ENCODE results near the gene OXCT1.
"Not testable (repeated sequence)": the region's sequence is repeated elsewhere in the genome, so short reads cannot be mapped to it uniquely, and the experiment has no call there.

The OXCT1 gene

DNA sequence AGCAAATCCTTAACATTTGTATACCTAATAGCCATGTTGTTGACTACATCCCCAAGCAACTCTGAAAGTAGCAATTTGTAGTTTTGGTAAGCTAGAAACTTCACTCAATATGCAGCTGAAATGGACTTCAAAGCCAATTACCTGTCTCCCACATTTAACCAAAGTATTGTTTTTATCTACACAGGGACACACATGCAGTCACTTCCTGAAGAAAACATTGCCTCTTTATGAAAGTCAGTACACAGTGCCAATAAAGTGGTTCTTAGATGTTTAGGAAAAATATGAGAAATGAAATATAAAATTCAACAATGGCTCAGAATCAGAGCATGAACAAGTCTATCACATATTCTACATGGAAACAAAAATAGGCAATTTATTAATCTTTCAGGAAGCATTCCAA is 49.2 kb downstream of the OXCT1 start:
- no peak for DNase-seq

DNA sequence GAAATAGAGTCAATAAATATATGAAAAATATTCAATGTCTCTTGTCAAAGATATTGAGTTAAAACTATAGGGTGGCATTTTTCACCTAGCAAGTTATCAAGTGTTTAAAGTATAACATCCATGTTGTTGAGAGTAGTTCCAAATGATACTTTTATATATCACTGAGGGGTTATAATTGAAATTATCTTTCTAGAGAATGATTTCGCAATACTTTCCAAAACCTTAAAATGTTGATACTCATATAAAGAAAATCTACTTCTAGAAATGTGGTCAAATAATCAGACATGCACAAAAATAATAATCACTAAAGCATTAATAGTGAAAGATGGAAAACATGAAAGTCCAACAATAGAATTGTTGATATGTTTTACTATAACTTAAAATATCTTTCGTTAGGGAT is 50.1 kb downstream of the OXCT1 start:
- DNase-seq, result no peak

- no peak for DNase-seq
Observed at GRCh38 chr5:41817625-41818301, 52.5 kb downstream of the OXCT1 start.

GRCh38 chr5:41815663-41816229 is 54.5 kb downstream of the OXCT1 start:
- no peak for DNase-seq

DNA sequence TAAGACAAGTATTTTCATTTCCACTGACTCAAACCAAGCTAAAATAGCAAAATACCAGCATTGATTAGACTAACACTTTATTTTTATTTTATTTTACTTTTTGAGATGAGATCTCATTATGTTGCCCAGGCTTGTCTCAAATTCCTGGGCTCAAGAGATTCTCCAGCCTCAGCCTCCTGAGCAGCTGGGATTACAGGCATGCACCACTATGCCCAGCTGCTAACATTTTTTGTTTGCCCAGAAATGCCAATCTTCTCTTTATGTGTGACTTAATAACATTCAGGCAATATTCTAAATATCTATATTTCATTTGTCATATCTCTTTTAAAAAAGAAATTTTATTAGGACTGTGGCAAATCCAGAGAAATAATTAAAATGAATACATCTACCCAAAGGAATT is 55.0 kb downstream of the OXCT1 start:
- no peak for DNase-seq

GRCh38 chr5:41814306-41814705 is 55.9 kb downstream of the OXCT1 start:
- not testable (repeated sequence) for DNase-seq

DNA sequence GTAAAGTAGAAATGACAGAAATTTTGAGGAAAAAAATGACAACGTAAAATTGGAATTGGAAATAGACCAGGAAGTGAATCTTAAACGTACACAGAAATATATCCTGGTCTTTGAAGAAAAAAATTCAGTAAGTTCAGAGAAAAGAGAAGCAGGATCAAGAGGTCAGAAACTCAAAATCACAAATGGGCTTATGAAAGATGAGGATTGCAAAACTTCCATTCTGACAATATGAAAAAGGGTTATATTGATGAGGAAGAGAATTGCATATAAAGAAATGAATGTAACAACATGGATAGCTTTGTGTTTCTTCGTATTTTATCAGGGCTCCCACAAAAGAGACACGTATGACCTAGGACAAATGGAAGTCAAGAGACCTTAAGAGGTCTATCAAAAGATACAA is 58.1 kb downstream of the OXCT1 start:
- no peak for DNase-seq

DNA sequence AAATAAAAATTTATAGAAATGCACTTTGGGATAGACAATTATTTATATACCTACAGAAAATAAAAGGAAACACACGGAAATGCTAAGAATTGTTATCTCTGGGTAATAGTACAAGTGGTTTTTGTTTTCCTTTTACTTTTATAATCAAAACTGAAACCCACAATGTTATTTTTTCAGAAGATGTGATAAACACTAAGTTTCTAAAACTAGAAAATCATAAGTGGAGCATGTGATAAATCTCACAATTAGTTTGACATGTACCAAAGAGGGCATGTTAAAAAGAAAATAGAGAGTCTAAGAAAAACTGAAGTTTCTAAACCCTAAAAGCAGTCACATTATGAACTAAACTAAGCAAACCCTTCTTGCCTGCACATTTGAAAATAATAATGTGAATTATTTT is 61.1 kb downstream of the OXCT1 start:
- no peak for DNase-seq

DNA sequence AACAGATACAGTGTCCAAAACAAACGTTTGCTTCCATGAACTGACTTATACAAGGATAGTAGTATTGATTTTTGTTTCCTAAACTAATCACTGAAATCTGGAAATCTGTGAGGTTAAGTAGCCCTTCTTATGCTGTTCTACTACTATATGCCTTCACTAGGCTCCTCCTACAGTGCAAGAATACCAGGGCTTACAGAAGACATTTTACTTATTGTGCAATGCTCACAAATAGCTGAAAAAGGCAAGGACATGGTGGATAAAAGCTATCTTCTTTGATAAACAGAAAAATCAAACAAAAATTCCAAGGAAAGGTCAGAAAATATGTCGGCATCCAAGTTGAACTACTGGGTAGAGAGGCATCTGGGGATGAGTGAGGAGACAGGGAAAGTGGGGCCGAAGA is 61.9 kb downstream of the OXCT1 start:
- no peak for DNase-seq

- DNase-seq, result no peak
Observed at GRCh38 chr5:41797662-41798061, 72.6 kb downstream of the OXCT1 start.

- no peak for DNase-seq
Observed at GRCh38 chr5:41796061-41796460, 74.2 kb downstream of the OXCT1 start.

- no peak for DNase-seq
Observed at GRCh38 chr5:41795125-41795524, 75.1 kb downstream of the OXCT1 start.

DNA sequence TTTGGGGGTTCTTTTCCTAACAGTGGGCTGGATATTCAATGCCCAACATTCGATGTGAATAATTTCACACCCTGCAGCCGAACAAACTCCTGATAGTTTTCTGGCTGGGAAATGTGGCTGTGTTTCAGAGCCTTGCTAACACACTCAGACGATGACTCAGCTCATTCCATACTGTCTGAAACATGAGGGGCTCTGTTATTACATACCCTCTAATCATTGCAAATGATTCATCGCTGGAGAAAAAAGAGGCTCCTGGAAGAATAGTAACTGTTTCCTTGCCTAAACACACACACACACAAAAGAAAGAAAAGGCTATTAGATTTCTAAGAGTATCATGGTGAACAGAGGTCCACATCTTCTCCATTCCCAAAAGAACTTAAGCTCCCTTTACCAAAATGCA is 75.8 kb downstream of the OXCT1 start:
- DNase-seq, result no peak

DNA sequence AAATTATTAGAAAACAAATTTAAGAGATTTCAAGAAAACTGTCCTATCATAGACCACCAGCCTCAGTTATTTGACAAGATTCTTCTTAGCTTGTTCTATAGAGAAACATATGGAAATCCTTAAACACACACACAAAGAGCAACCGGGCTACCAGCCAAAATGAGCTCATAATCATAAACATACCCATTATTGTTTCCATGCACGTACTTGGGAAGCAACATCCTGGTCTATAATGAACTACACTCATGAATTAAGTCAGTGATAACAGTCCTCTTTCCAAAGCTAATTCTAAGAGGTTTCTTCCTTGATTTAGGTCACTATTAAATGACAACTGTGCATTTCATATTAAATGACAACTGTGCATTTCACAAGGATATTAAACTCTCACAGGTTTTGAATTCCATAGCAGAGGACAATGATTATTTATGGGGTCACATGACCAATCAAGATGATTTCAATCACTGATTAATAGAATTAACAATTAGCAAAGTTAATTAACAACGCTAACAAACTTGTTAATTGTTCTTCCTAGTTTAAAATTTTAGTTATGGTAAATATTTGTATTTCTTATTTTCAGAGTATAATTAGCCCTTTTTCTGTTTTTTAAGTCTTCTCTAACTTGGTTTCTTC is 77.0 kb downstream of the OXCT1 start:
- peak; percentile 46 for DNase-seq

- no peak for DNase-seq
Observed at GRCh38 chr5:41790038-41790776, 80.0 kb downstream of the OXCT1 start.

DNA sequence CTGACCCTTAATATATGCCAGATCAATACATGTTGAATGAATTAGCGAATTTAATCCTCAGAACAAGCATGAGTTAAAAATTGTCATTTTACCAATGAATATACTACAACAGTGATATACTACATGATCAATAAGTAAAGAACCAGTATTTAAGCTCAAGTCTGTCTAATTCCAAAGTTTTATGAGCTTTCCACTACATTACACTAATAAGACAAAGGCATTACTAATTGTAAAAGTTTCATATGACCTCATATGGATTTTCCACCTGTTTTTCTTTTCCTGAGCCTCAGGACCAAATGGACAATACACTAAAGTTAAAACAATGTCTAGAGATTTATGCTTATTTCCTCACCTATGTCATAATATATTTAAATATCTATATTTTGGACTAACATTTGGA is 80.8 kb downstream of the OXCT1 start:
- no peak for DNase-seq

DNA sequence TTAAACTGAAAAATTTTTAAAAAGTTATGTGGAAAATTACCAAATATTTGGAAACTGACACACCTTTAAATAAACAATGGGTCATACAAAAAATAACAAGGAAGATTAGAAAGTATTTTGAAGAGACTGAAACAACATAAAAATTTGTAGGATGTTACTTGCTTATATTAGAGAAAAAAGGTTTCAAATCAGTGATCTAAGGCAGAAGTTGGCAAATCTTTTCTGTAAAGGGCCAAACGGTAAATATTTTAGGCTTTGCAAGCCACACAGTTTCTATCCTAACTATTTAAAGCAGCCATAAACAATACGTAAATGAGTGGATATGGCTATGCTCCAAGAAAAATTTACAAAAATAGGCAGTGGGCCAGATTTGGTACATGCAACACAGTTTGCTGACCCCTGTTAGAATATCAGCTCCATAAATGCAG is 81.3 kb downstream of the OXCT1 start:
- DNase-seq, result no peak

- no peak for DNase-seq
Observed at GRCh38 chr5:41787265-41787664, 83.0 kb downstream of the OXCT1 start.

GRCh38 chr5:41785061-41785460 is 85.2 kb downstream of the OXCT1 start:
- no peak for DNase-seq

DNA sequence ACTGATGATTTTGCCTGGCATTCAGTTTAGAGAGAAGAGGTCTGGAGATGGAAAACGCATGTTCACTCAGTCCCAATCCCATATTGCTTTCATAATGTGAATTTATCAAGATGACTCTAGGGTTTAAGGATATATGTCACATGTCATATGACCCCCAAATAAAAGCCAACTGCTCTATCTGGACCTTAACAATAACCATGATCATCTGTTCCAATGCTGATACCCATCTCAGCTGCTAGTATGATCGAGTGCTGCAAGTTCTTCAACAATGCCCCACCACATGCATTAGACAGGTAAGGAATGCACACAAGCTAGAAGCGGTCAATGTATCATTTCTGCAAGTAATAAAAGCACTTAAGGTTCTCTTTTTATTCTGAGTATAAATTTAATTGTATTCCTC is 91.8 kb downstream of the OXCT1 start:
- no peak for DNase-seq

- no peak for DNase-seq
Observed at GRCh38 chr5:41776435-41776834, 93.8 kb downstream of the OXCT1 start.

DNA sequence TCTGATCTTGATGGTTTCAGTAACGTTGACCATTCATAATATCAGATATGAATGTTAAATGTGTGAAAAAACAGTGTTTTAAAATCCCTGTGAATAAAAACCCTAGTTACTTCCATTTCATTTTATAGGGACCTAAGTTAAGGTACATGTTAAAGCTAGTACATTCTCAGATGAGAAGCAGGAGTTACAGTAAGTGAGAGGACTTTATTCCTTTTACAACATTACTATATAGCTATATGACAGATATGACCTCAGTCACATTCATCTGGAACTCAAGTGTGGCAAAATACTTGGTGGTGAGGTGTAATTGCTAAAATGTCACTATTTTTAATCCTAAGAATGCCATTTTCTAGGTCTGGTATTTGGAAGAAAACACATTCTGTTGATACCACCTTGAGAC is 96.4 kb downstream of the OXCT1 start:
- DNase-seq, result no peak

- no peak for DNase-seq
Observed at GRCh38 chr5:41772785-41773442, 97.3 kb downstream of the OXCT1 start.

Data from NCI-H345 (cell line).